Hepatocyte (in vitro differentiated cells): ENCODE data around the gene PCGF2. TPM values are rescaled to one million over a fixed set of nuclear protein-coding genes. Genes with fewer than 3 reads are reported as not detected.
"Not testable (repeated sequence)": the region's sequence is repeated elsewhere in the genome, so short reads cannot be mapped to it uniquely, and the experiment has no call there.

ENCODE experiments used
- DNase-seq: peaks from one replicate; pipeline ENCODE4 v3.0.0-alpha.2; 2016; ENCODE audit warnings: low spot score
- H2AFZ ChIP-seq: fragments of 200-600 bp; sonication (generic); 2 replicates; pipeline ENCODE4 v1.6.0; 2016; ENCODE audit warnings: antibody characterized with exemption, mild to moderate bottlenecking
- H3K27ac ChIP-seq: fragments of 200-600 bp; sonication (generic); 2 replicates; pipeline ENCODE4 v1.5.1; 2016; ENCODE audit warnings: mild to moderate bottlenecking
- H3K27me3 ChIP-seq: fragments of 200-600 bp; sonication (generic); 2 replicates; pipeline ENCODE4 v1.6.1; 2016
- H3K36me3 ChIP-seq: fragments of 200-600 bp; sonication (generic); replicated peaks from 2 replicates; pipeline ENCODE4 v1.5.1; 2016; ENCODE audit warnings: low read depth; ENCODE audit not compliant: insufficient read depth
- H3K4me1 ChIP-seq: fragments of 200-600 bp; sonication (generic); 2 replicates; pipeline ENCODE4 v1.5.1; 2016; ENCODE audit warnings: mild to moderate bottlenecking, moderate library complexity; ENCODE audit not compliant: insufficient read depth
- H3K4me2 ChIP-seq: fragments of 200-600 bp; sonication (generic); 2 replicates; pipeline ENCODE4 v1.6.0; 2016
- H3K4me3 ChIP-seq: fragments of 200-600 bp; sonication (generic); 2 replicates; pipeline ENCODE4 v1.5.1; 2016; ENCODE audit warnings: mild to moderate bottlenecking
- H3K79me2 ChIP-seq: fragments of 200-600 bp; sonication (generic); 2 replicates; pipeline ENCODE4 v1.6.0; 2017; ENCODE audit warnings: mild to moderate bottlenecking
- H3K9me2 ChIP-seq: fragments of 200-600 bp; sonication (generic); replicated peaks from 2 replicates; pipeline ENCODE4 v1.6.0; 2017; ENCODE audit warnings: mild to moderate bottlenecking; ENCODE audit not compliant: insufficient read depth
- H3K9me3 ChIP-seq: fragments of 200-600 bp; sonication (generic); 2 replicates; pipeline ENCODE4 v1.5.1; 2016; ENCODE audit warnings: low read depth, mild to moderate bottlenecking
- H4K20me1 ChIP-seq: fragments of 200-600 bp; sonication (generic); 2 replicates; pipeline ENCODE4 v1.6.0; 2016; ENCODE audit warnings: mild to moderate bottlenecking; ENCODE audit not compliant: insufficient read depth, poor library complexity, severe bottlenecking
- CTCF ChIP-seq: fragments of 200-600 bp; sonication (generic); IDR thresholded peaks from 2 replicates; pipeline ENCODE4 v1.5.1; 2016; ENCODE audit warnings: antibody characterized with exemption, mild to moderate bottlenecking; ENCODE audit not compliant: poor library complexity
- EZH2 ChIP-seq: fragments of 200-600 bp; sonication (generic); IDR thresholded peaks from 2 replicates; pipeline ENCODE4 v1.6.1; 2016; ENCODE audit warnings: antibody characterized with exemption, mild to moderate bottlenecking, borderline replicate concordance
- EZH2phosphoT487 ChIP-seq: fragments of 200-600 bp; sonication (generic); IDR thresholded peaks from one replicate; pipeline ENCODE4 v1.6.1; 2018; ENCODE audit warnings: antibody characterized with exemption, mild to moderate bottlenecking, low read depth, moderate library complexity; ENCODE audit not compliant: unreplicated experiment, severe bottlenecking
- WGBS: methylation state at CpG from one replicate; pipeline ENCODE4 v1.1.6; 2016; ENCODE audit warnings: low lambda C conversion rate; ENCODE audit errors: missing lambda C conversion rate; 5-methylcytosine and 5-hydroxymethylcytosine counted together
- polyA plus RNA-seq: library from polyadenylated mRNA; unstranded; fragments of >200 nt; fragmentation: Nextera tagmentation; extraction: Ambion mirVana; gene quantifications from 2 replicates; pipeline ENCODE4 v1.2.1, GENCODE V29; 2016
- total RNA-seq: library from RNA; depleted of rRNA; stranded (reverse); fragments of >200 nt; gene quantifications from 2 replicates; pipeline ENCODE4 v1.2.3, GENCODE V29; 2014

PCGF2 gene
- total and polyA plus RNA-seq, 2 experiments from 2014 or later = 8.7 to 13.0 TPM

GRCh38 chr17:38796451-38797157 is 48.5 kb upstream of the PCGF2 start:
- Histone ChIP-seq H3K9me3 (no peaks in the 10 kb centered on the region), H3K27me3 (no peaks in the 10 kb centered on the region), H2AFZ (no peak overlapping the region), H3K27ac (peak overlapping the region; percentile 100), H3K9me2 (no peaks in the 10 kb centered on the region), H3K4me3 (no peak overlapping the region), H4K20me1 (peaks cover 40% of the 10 kb centered on the region), H3K79me2 (peaks cover 74% of the 10 kb centered on the region), H3K4me2 (peak overlapping the region; percentile 85), H3K4me1 (peaks cover 22% of the 10 kb centered on the region), H3K36me3 (no peaks in the 10 kb centered on the region)
- TF ChIP-seq EZH2phosphoT487 (no peak), EZH2 (no peak), CTCF (no peak)
- 63% methylated on average over 5 of the region's 5 CpGs for WGBS
- DNase-seq = peak; percentile 34

GRCh38 chr17:38794221-38794620 is 46.1 kb upstream of the PCGF2 start:
- 94% methylated on average over 5 of the region's 5 CpGs for WGBS
- Histone ChIP-seq H3K79me2 (peaks cover 97% of the 10 kb centered on the region), H3K4me1 (peaks cover 22% of the 10 kb centered on the region), H3K36me3 (no peaks in the 10 kb centered on the region), H3K4me3 (no peak overlapping the region), H3K4me2 (no peak overlapping the region), H3K27ac (no peak overlapping the region), H3K27me3 (no peaks in the 10 kb centered on the region), H3K9me3 (no peaks in the 10 kb centered on the region), H4K20me1 (peaks cover 54% of the 10 kb centered on the region), H2AFZ (no peak overlapping the region), H3K9me2 (no peaks in the 10 kb centered on the region)
- TF ChIP-seq EZH2 (no peak), EZH2phosphoT487 (no peak), CTCF (no peak)
- no peak for DNase-seq

- H2AFZ ChIP-seq = no peak overlapping the region
- no peaks in the 10 kb centered on the region for H3K9me2 ChIP-seq
- H3K4me2 ChIP-seq = no peak overlapping the region
- H3K4me3 ChIP-seq = no peak overlapping the region
- 86% methylated on average over 5 of the region's 5 CpGs for WGBS
- H3K27ac ChIP-seq = no peak overlapping the region
- H3K79me2 ChIP-seq = peaks cover 98% of the 10 kb centered on the region
- TF ChIP-seq EZH2 = no peak
- TF ChIP-seq EZH2phosphoT487 = no peak
- no peak for TF ChIP-seq CTCF
- peaks cover 3% of the 10 kb centered on the region for H3K4me1 ChIP-seq
- peaks cover 39% of the 10 kb centered on the region for H4K20me1 ChIP-seq
- no peaks in the 10 kb centered on the region for H3K36me3 ChIP-seq
- no peaks in the 10 kb centered on the region for H3K27me3 ChIP-seq
- DNase-seq = no peak
- H3K9me3 ChIP-seq = no peaks in the 10 kb centered on the region
Observed at GRCh38 chr17:38791162-38791561, 43.0 kb upstream of the PCGF2 start.

GRCh38 chr17:38790148-38790707 is 42.1 kb upstream of the PCGF2 start:
- H3K27me3 ChIP-seq, H3K36me3 ChIP-seq, H3K4me2 ChIP-seq, H2AFZ ChIP-seq, H3K9me3 ChIP-seq, H3K9me2 ChIP-seq, H3K4me3 ChIP-seq, H3K4me1 ChIP-seq, H3K27ac ChIP-seq, DNase-seq: not testable (repeated sequence)
- H4K20me1 ChIP-seq = peaks cover 38% of the 10 kb centered on the region
- H3K79me2 ChIP-seq = peaks cover 95% of the 10 kb centered on the region
- WGBS = 76% methylated on average over 13 of the region's 13 CpGs
